HCT116 (cell line): Measurements from ENCODE around the gene KANSL3. TPM values are rescaled to one million over a fixed set of nuclear protein-coding genes. Genes with fewer than 3 reads are reported as not detected.

Source experiments
- ATAC-seq: fragments of 200-7000 bp; cut with Tn5 transposase; 2 replicates; pipeline ENCODE4 v1.9.1; 2020; ENCODE audit warnings: mild to moderate bottlenecking, moderate library complexity
- BruUV-seq: library from RNA; stranded (reverse); fragments of 400-500 nt; replicated peaks from 2 replicates; lab custom pipeline; 2021; lab: Mats Ljungman, UMichigan
- CTCF ChIA-PET: fragments of 300-600 bp; sonication (Branson Sonifier 250); formaldehyde crosslinking; loops from one replicate; lab custom pipeline; 2021; ENCODE audit warnings: antibody characterized with exemption; lab: Charles Lee
- POLR2A ChIA-PET: fragments of 300-600, 350-600 bp; sonication (Branson Sonifier 250); formaldehyde crosslinking; loops from one replicate; lab custom pipeline; 2021; ENCODE audit warnings: antibody characterized with exemption; lab: Charles Lee
- RAD21 ChIA-PET, 2 experiments: fragments of 300-600 bp; sonication (Branson Sonifier 250); formaldehyde crosslinking; loops; one replicate each; lab custom pipeline; 2023; ENCODE audit warnings: low total read pairs in 2 of 2; ENCODE audit not compliant: uncharacterized antibody in 2 of 2, unreplicated experiment in 2 of 2, low non-redundant PET in 1 of 2; lab: Charles Lee
- DNase-seq: peaks from one replicate; pipeline ENCODE4 v3.0.0-alpha.2; 2010; ENCODE audit warnings: low read depth, low spot score
- H2AFZ ChIP-seq: fragments of 200-600 bp; shearing (Covaris generic), sonication (generic); 2 replicates; pipeline ENCODE4 v1.6.1; 2017; ENCODE audit warnings: low read depth, mixed run types, mixed read lengths, antibody characterized with exemption, low read length; ENCODE audit not compliant: poor library complexity, severe bottlenecking
- H3K27ac ChIP-seq: 2 replicates; pipeline ENCODE4 v1.5.1; 2012; ENCODE audit warnings: low read depth, low read length
- H3K27me3 ChIP-seq: fragments of 200-600 bp; sonication (generic); 2 replicates; pipeline ENCODE4 v1.6.1; 2016; ENCODE audit warnings: mixed run types, low read length, mixed read lengths; ENCODE audit not compliant: insufficient read depth
- H3K36me3 ChIP-seq, 2 experiments: fragments of 200-500 bp in 1 of 2; fragments of 200-600 bp in 1 of 2; sonication (Bioruptor generic) in 1 of 2; sonication (generic) in 1 of 2; 2 replicates each; pipeline versions ENCODE4 v1.5.1 to v1.6.1; 2014 to 2016; ENCODE audit warnings: low read length in 2 of 2, inconsistent platforms in 1 of 2, mixed read lengths in 1 of 2, mixed run types in 1 of 2; ENCODE audit not compliant: insufficient read depth in 2 of 2, control insufficient read depth in 1 of 2
- H3K4me1 ChIP-seq, 2 experiments: fragments of 200-600 bp in 1 of 2; sonication (generic) in 1 of 2; 2 replicates each; pipeline versions ENCODE4 v1.5.1 to v1.6.1; 2012 to 2017; ENCODE audit warnings: low read length in 2 of 2, inconsistent platforms in 1 of 2, mild to moderate bottlenecking in 1 of 2, mixed read lengths in 1 of 2, mixed run types in 1 of 2, moderate library complexity in 1 of 2; ENCODE audit not compliant: insufficient read depth in 2 of 2, control insufficient read depth in 1 of 2
- H3K4me2 ChIP-seq: fragments of 200-600 bp; sonication (generic); 2 replicates; pipeline ENCODE4 v1.6.1; 2017; ENCODE audit warnings: mixed run types, low read length, mixed read lengths
- H3K4me3 ChIP-seq, 2 experiments: fragments of 200-600 bp in 1 of 2; sonication (generic) in 1 of 2; replicated peaks in 1 of 2; 2 replicates each; pipeline ENCODE4 v1.5.1; 2011 to 2016; ENCODE audit warnings: low read length in 2 of 2, control low read depth in 1 of 2, low read depth in 1 of 2, mild to moderate bottlenecking in 1 of 2, mixed read lengths in 1 of 2, mixed run types in 1 of 2
- H3K79me2 ChIP-seq: fragments of 200-600 bp; sonication (generic); 2 replicates; pipeline ENCODE4 v1.6.1; 2017; ENCODE audit warnings: mild to moderate bottlenecking, mixed run types, low read length, moderate library complexity, mixed read lengths; ENCODE audit not compliant: insufficient read depth
- H3K9ac ChIP-seq: fragments of 200-600 bp; sonication (generic); 2 replicates; pipeline ENCODE4 v1.6.1; 2016; ENCODE audit warnings: low read length, mixed read lengths
- H3K9me2 ChIP-seq: fragments of 200-600 bp; sonication (generic), shearing (Covaris generic); 2 replicates; pipeline ENCODE4 v1.6.1; 2017; ENCODE audit warnings: mixed run types, mild to moderate bottlenecking, moderate library complexity; ENCODE audit not compliant: insufficient read depth
- H3K9me3 ChIP-seq, 2 experiments: fragments of 200-500 bp in 1 of 2; fragments of 200-600 bp in 1 of 2; sonication (Bioruptor generic) in 1 of 2; sonication (generic) in 1 of 2; 2 replicates each; pipeline ENCODE4 v1.6.1; 2014 to 2017; ENCODE audit warnings: low read length in 2 of 2, mixed read lengths in 2 of 2, inconsistent platforms in 1 of 2, low read depth in 1 of 2, mild to moderate bottlenecking in 1 of 2, mixed run types in 1 of 2, moderate library complexity in 1 of 2; ENCODE audit not compliant: control insufficient read depth in 1 of 2, insufficient read depth in 1 of 2
- H4K20me1 ChIP-seq: fragments of 200-600 bp; sonication (generic), shearing (Covaris generic); 2 replicates; pipeline ENCODE4 v1.6.1; 2017; ENCODE audit warnings: mixed run types, mild to moderate bottlenecking, moderate library complexity; ENCODE audit not compliant: insufficient read depth
- EGR1 ChIP-seq: IDR thresholded peaks from 2 replicates; pipeline ENCODE4 v1.6.1; 2012; ENCODE audit warnings: low read depth
- ELF1 ChIP-seq: IDR thresholded peaks from 2 replicates; pipeline ENCODE4 v1.6.1; 2012; ENCODE audit warnings: low read depth, borderline replicate concordance
- EZH2 ChIP-seq: fragments of 200-600 bp; sonication (generic); IDR thresholded peaks from 2 replicates; pipeline ENCODE4 v1.6.1; 2017; ENCODE audit warnings: antibody characterized with exemption, mixed run types
- FOSL1 ChIP-seq: IDR thresholded peaks from 2 replicates; pipeline ENCODE4 v1.6.1; 2012; ENCODE audit warnings: low read depth
- POLR2A ChIP-seq: IDR thresholded peaks from 2 replicates; pipeline ENCODE4 v1.7.0; 2011; ENCODE audit warnings: borderline replicate concordance; ENCODE audit not compliant: insufficient read depth, insufficient read length; ENCODE audit errors: extremely low read depth
- POLR2AphosphoS5 ChIP-seq: IDR thresholded peaks from 2 replicates; pipeline ENCODE4 v1.6.1; 2011; ENCODE audit warnings: mild to moderate bottlenecking, low read depth, low read length, moderate library complexity
- RAD21 ChIP-seq: IDR thresholded peaks from 2 replicates; pipeline ENCODE4 v1.6.1; 2012; ENCODE audit warnings: low read depth, mild to moderate bottlenecking
- SIN3A ChIP-seq: IDR thresholded peaks from 2 replicates; pipeline ENCODE4 v1.6.1; 2012; ENCODE audit warnings: low read depth
- TCF7L2 ChIP-seq: IDR thresholded peaks from 2 replicates; pipeline ENCODE4 v1.7.0; 2011; ENCODE audit warnings: borderline replicate concordance, inconsistent platforms; ENCODE audit not compliant: insufficient read depth, insufficient read length; ENCODE audit errors: extremely low read depth
- ZNF274 ChIP-seq: fragments of 200-500 bp; sonication (Bioruptor generic); IDR thresholded peaks from 2 replicates; pipeline ENCODE4 v1.6.1; 2014; ENCODE audit warnings: mild to moderate bottlenecking, low read depth, low read length, inconsistent platforms
- intact Hi-C: fragments of 100-400 bp; cut with micrococcal nuclease; formaldehyde crosslinking; loops from 2 replicates; pipeline ENCODE4 v1.10.0; 2022
- total RNA-seq: library from RNA; stranded (reverse); gene quantifications from one replicate; pipeline ENCODE4 v1.2.1, GENCODE V29; 2021; ENCODE audit not compliant: unreplicated experiment
- TF ChIP-seq, protein P1 (sequence below): IDR thresholded peaks from 2 replicates; pipeline ENCODE4 v1.6.1; 2012
- TF ChIP-seq, protein P2 (sequence below): IDR thresholded peaks from 2 replicates; pipeline ENCODE4 v1.6.1; 2012
- TF ChIP-seq, protein P3 (sequence below): IDR thresholded peaks from 2 replicates; pipeline ENCODE4 v1.6.1; 2011; ENCODE audit warnings: mild to moderate bottlenecking, low read length, moderate library complexity; ENCODE audit not compliant: insufficient replicate concordance; ENCODE audit errors: extremely low read depth
- TF ChIP-seq, protein P4 (sequence below): IDR thresholded peaks from 2 replicates; pipeline ENCODE4 v1.6.1; 2012; ENCODE audit warnings: low read depth

Gene KANSL3
- total RNA-seq, 1 experiment from 2014 or later: 35.8 TPM

DNA sequence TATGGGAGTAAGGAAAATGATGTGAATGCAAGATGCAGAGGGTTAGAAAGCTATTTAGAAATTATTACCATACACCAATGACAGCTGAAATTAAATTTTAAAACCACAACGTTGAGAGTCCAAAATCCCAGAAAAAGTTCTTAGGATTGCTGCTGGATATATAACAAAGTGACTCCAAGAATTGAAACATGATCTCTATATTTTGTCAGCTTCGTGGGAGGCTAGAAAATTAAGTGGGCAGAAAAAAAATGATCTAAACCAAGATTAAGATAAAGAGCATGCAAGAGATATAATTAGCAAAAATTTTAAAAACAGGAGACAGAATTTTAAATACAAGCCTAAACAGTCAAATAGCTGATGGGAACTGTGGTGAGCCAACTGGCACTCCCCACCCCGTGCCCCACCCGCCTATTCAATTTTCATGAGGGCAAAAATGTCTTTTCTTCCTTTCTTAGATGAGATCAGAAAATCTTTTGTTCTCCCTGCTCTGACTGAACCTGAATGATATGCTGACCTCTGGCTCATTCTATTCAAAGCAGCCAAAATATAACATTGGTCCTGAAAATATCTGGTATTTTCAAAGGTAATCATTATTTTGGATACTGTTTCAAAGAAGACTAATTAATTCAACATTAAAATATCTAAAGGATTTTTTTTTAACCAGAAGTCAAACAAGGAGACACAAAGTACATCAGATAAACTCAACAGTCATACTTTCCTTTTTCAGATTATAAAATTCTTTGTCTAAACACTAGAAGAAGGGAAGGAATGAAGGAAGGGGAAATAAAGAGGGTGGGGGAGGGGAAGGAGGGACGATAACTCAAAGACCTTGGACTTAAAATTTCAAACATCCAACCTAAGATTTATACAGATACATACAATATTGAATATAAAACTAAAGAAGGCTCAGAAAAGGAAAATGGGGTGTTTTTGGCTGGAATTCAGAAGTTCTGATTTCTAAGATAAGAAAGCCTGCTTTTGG is 12.2 kb downstream of the KANSL3 start:
- no peak for ATAC-seq
- TF ChIP-seq EZH2 (no peak), RAD21 (no peak), ELF1 (no peak), POLR2A (no peak), ZNF274 (no peak), TCF7L2 (no peak), FOSL1 (no peak), SIN3A (no peak), EGR1 (no peak), POLR2AphosphoS5 (no peak)
- TF ChIP-seq, protein P1, sequence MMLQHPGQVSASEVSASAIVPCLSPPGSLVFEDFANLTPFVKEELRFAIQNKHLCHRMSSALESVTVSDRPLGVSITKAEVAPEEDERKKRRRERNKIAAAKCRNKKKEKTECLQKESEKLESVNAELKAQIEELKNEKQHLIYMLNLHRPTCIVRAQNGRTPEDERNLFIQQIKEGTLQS: no peak
- TF ChIP-seq, protein P2, sequence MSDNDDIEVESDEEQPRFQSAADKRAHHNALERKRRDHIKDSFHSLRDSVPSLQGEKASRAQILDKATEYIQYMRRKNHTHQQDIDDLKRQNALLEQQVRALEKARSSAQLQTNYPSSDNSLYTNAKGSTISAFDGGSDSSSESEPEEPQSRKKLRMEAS: no peak
- TF ChIP-seq, protein P3, sequence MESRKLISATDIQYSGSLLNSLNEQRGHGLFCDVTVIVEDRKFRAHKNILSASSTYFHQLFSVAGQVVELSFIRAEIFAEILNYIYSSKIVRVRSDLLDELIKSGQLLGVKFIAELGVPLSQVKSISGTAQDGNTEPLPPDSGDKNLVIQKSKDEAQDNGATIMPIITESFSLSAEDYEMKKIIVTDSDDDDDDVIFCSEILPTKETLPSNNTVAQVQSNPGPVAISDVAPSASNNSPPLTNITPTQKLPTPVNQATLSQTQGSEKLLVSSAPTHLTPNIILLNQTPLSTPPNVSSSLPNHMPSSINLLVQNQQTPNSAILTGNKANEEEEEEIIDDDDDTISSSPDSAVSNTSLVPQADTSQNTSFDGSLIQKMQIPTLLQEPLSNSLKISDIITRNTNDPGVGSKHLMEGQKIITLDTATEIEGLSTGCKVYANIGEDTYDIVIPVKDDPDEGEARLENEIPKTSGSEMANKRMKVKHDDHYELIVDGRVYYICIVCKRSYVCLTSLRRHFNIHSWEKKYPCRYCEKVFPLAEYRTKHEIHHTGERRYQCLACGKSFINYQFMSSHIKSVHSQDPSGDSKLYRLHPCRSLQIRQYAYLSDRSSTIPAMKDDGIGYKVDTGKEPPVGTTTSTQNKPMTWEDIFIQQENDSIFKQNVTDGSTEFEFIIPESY: no peak
- TF ChIP-seq, protein P4, sequence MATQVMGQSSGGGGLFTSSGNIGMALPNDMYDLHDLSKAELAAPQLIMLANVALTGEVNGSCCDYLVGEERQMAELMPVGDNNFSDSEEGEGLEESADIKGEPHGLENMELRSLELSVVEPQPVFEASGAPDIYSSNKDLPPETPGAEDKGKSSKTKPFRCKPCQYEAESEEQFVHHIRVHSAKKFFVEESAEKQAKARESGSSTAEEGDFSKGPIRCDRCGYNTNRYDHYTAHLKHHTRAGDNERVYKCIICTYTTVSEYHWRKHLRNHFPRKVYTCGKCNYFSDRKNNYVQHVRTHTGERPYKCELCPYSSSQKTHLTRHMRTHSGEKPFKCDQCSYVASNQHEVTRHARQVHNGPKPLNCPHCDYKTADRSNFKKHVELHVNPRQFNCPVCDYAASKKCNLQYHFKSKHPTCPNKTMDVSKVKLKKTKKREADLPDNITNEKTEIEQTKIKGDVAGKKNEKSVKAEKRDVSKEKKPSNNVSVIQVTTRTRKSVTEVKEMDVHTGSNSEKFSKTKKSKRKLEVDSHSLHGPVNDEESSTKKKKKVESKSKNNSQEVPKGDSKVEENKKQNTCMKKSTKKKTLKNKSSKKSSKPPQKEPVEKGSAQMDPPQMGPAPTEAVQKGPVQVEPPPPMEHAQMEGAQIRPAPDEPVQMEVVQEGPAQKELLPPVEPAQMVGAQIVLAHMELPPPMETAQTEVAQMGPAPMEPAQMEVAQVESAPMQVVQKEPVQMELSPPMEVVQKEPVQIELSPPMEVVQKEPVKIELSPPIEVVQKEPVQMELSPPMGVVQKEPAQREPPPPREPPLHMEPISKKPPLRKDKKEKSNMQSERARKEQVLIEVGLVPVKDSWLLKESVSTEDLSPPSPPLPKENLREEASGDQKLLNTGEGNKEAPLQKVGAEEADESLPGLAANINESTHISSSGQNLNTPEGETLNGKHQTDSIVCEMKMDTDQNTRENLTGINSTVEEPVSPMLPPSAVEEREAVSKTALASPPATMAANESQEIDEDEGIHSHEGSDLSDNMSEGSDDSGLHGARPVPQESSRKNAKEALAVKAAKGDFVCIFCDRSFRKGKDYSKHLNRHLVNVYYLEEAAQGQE: no peak
- TF ChIP-seq, all 23 proteins: peak for 0
- Histone ChIP-seq H3K27me3 (no peaks in the 10 kb centered on the region), H3K27ac (no peak overlapping the region), H3K9me3 (no peaks in the 10 kb centered on the region), H3K4me1 (no peaks in the 10 kb centered on the region), H3K4me2 (no peak overlapping the region), H3K9ac (no peak overlapping the region), H3K79me2 (peaks cover 22% of the 10 kb centered on the region), H3K36me3 (peaks cover 18 to 34% of the 10 kb centered on the region in 2 experiments; a peak in 3 of 4 replicates), H3K9me2 (no peaks in the 10 kb centered on the region), H2AFZ (no peak overlapping the region), H3K4me3 (no peak overlapping the region), H4K20me1 (no peaks in the 10 kb centered on the region)
- ChIA-PET RAD21 (no interaction called here), CTCF (no interaction called here), POLR2A (no interaction called here)
- DNase-seq: no peak
- no TSS peak for BruUV-seq
- intact Hi-C loops: no loop called here
